Measurements from ENCODE around the gene LRRC75B. TPM values are rescaled to one million over a fixed set of nuclear protein-coding genes. Genes with fewer than 3 reads are reported as not detected.
"Not testable (repeated sequence)": the region's sequence is repeated elsewhere in the genome, so short reads cannot be mapped to it uniquely, and the experiment has no call there.

LRRC75B gene
- total RNA-seq (2014; rRNA removed; shearing (Covaris generic)) = 4.7 and 5.5 TPM in 2 replicates
- polyA plus RNA-seq (2015; cell fraction: cytosol; rRNA removed) = 5.5 and 8.3 TPM in 2 replicates
- 95.9 and 113 TPM in 2 replicates for polyA plus RNA-seq (2015; cell fraction: nucleus; rRNA removed)

GRCh38 chr22:24592851-24593558 is at the start of gene LRRC75B:
Gene LRRC75B, minus strand, starts transcription at chr22:24593073. Its CDS starts 34 bp downstream, at chr22:24593039.
- DNase-seq (ENCODE audit: low read depth, low spot score) = peak; percentile 87
- in situ Hi-C loops (cut with HindIII; ENCODE audit: low pct_unique_long_range_greater_than_20kb, low sequenced_read_pairs) = no loop called here

GRCh38 chr22:24642307-24642706 is 49.4 kb upstream of the LRRC75B start:
- DNase-seq (ENCODE audit: low read depth, low spot score); in situ Hi-C loops (cut with HindIII; ENCODE audit: low pct_unique_long_range_greater_than_20kb, low sequenced_read_pairs): not testable (repeated sequence)

- DNase-seq (ENCODE audit: low read depth, low spot score); in situ Hi-C loops (cut with HindIII; ENCODE audit: low pct_unique_long_range_greater_than_20kb, low sequenced_read_pairs): not testable (repeated sequence)
Measured at GRCh38 chr22:24636513-24636912, 43.6 kb upstream of the LRRC75B start.

GRCh38 chr22:24634776-24635389 is 42.0 kb upstream of the LRRC75B start:
- DNase-seq (ENCODE audit: low read depth, low spot score) = peak; percentile 4
- in situ Hi-C loops (cut with HindIII; ENCODE audit: low pct_unique_long_range_greater_than_20kb, low sequenced_read_pairs) = not testable (repeated sequence)

- in situ Hi-C loops (cut with HindIII; ENCODE audit: low pct_unique_long_range_greater_than_20kb, low sequenced_read_pairs) = not testable (repeated sequence)
Measured at GRCh38 chr22:24633231-24634023, 40.6 kb upstream of the LRRC75B start.

GRCh38 chr22:24632642-24633041 is 39.8 kb upstream of the LRRC75B start:
- in situ Hi-C loops (cut with HindIII; ENCODE audit: low pct_unique_long_range_greater_than_20kb, low sequenced_read_pairs); DNase-seq (ENCODE audit: low read depth, low spot score): not testable (repeated sequence)

More at GRCh38 chr22:24633231-24634023, 40.6 kb upstream of the LRRC75B start:
- not testable (repeated sequence) for DNase-seq (ENCODE audit: low read depth, low spot score)

GRCh38 chr22:24631430-24632122 is 38.7 kb upstream of the LRRC75B start:
- in situ Hi-C loops (cut with HindIII; ENCODE audit: low pct_unique_long_range_greater_than_20kb, low sequenced_read_pairs); DNase-seq (ENCODE audit: low read depth, low spot score): not testable (repeated sequence)

- DNase-seq (ENCODE audit: low read depth, low spot score); in situ Hi-C loops (cut with HindIII; ENCODE audit: low pct_unique_long_range_greater_than_20kb, low sequenced_read_pairs): not testable (repeated sequence)
Measured at GRCh38 chr22:24630812-24631427, 38.0 kb upstream of the LRRC75B start.

- in situ Hi-C loops (cut with HindIII; ENCODE audit: low pct_unique_long_range_greater_than_20kb, low sequenced_read_pairs) = not testable (repeated sequence)
- DNase-seq (ENCODE audit: low read depth, low spot score) = peak; percentile 53
Measured at GRCh38 chr22:24629069-24629468, 36.2 kb upstream of the LRRC75B start.

GRCh38 chr22:24627911-24628310 is 35.0 kb upstream of the LRRC75B start:
- in situ Hi-C loops (cut with HindIII; ENCODE audit: low pct_unique_long_range_greater_than_20kb, low sequenced_read_pairs); DNase-seq (ENCODE audit: low read depth, low spot score): not testable (repeated sequence)

- in situ Hi-C loops (cut with HindIII; ENCODE audit: low pct_unique_long_range_greater_than_20kb, low sequenced_read_pairs); DNase-seq (ENCODE audit: low read depth, low spot score): not testable (repeated sequence)
Measured at GRCh38 chr22:24622596-24622995, 29.7 kb upstream of the LRRC75B start.

GRCh38 chr22:24621244-24621643 is 28.4 kb upstream of the LRRC75B start:
- in situ Hi-C loops (cut with HindIII; ENCODE audit: low pct_unique_long_range_greater_than_20kb, low sequenced_read_pairs); DNase-seq (ENCODE audit: low read depth, low spot score): not testable (repeated sequence)

- DNase-seq (ENCODE audit: low read depth, low spot score); in situ Hi-C loops (cut with HindIII; ENCODE audit: low pct_unique_long_range_greater_than_20kb, low sequenced_read_pairs): not testable (repeated sequence)
Measured at GRCh38 chr22:24614794-24615193, 21.9 kb upstream of the LRRC75B start.

- in situ Hi-C loops (cut with HindIII; ENCODE audit: low pct_unique_long_range_greater_than_20kb, low sequenced_read_pairs); DNase-seq (ENCODE audit: low read depth, low spot score): not testable (repeated sequence)
Measured at GRCh38 chr22:24609888-24610287, 17.0 kb upstream of the LRRC75B start.

GRCh38 chr22:24608327-24608726 is 15.5 kb upstream of the LRRC75B start:
- in situ Hi-C loops (cut with HindIII; ENCODE audit: low pct_unique_long_range_greater_than_20kb, low sequenced_read_pairs); DNase-seq (ENCODE audit: low read depth, low spot score): not testable (repeated sequence)

- in situ Hi-C loops (cut with HindIII; ENCODE audit: low pct_unique_long_range_greater_than_20kb, low sequenced_read_pairs); DNase-seq (ENCODE audit: low read depth, low spot score): not testable (repeated sequence)
Measured at GRCh38 chr22:24607429-24607983, 14.6 kb upstream of the LRRC75B start.

- in situ Hi-C loops (cut with HindIII; ENCODE audit: low pct_unique_long_range_greater_than_20kb, low sequenced_read_pairs); DNase-seq (ENCODE audit: low read depth, low spot score): not testable (repeated sequence)
Measured at GRCh38 chr22:24606340-24606739, 13.5 kb upstream of the LRRC75B start.

Data from SK-MEL-5 (cell line).